HEK293T (cell line): Measurements from ENCODE around the gene MICALL2.
A peak's percentile ranks its signal among the peaks of the same experiment; 100 is the strongest.

Experiments used
- CTCF ChIA-PET: fragments of 350-600 bp; formaldehyde crosslinking; extraction: SDS; loops from one replicate; lab custom pipeline; 2021; ENCODE audit warnings: antibody characterized with exemption, inconsistent platforms; lab: Yijun Ruan, JAX
- POLR2A ChIA-PET: fragments of 350-600 bp; formaldehyde crosslinking; extraction: SDS; loops from one replicate; lab custom pipeline; 2020; ENCODE audit warnings: antibody characterized with exemption, inconsistent platforms; lab: Yijun Ruan, JAX
- DNase-seq: peaks from one replicate; pipeline ENCODE4 v3.0.0; 2012; ENCODE audit warnings: mixed read lengths; ENCODE audit errors: extremely low spot score
- ARNT ChIP-seq: fragments of 450-650 bp; IDR thresholded peaks from 2 replicates; pipeline ENCODE4 v1.6.1; 2017; ENCODE audit warnings: mild to moderate bottlenecking
- BHLHE40 ChIP-seq: fragments of 450-650 bp; IDR thresholded peaks from 2 replicates; pipeline ENCODE4 v1.6.1; 2016; ENCODE audit warnings: mild to moderate bottlenecking, moderate library complexity, borderline replicate concordance
- CTBP1 ChIP-seq: fragments of 450-650 bp; IDR thresholded peaks from 2 replicates; pipeline ENCODE4 v1.6.1; 2016; ENCODE audit warnings: borderline replicate concordance
- ELF4 ChIP-seq: fragments of 450-650 bp; IDR thresholded peaks from 2 replicates; pipeline ENCODE4 v1.6.1; 2017; ENCODE audit warnings: antibody characterized with exemption
- FOXA1 ChIP-seq: fragments of 450-650 bp; IDR thresholded peaks from 2 replicates; pipeline ENCODE4 v1.6.1; 2016; ENCODE audit warnings: mild to moderate bottlenecking
- FOXK2 ChIP-seq: fragments of 450-650 bp; IDR thresholded peaks from 2 replicates; pipeline ENCODE4 v1.6.1; 2016; ENCODE audit warnings: mild to moderate bottlenecking
- FOXM1 ChIP-seq: fragments of 450-650 bp; IDR thresholded peaks from 2 replicates; pipeline ENCODE4 v1.6.1; 2017; ENCODE audit warnings: mild to moderate bottlenecking, borderline replicate concordance
- HDGF ChIP-seq: fragments of 450-650 bp; IDR thresholded peaks from 2 replicates; pipeline ENCODE4 v1.6.1; 2017; ENCODE audit warnings: antibody characterized with exemption, borderline replicate concordance
- L3MBTL2 ChIP-seq: fragments of 450-650 bp; conservative IDR thresholded peaks from 2 replicates; pipeline ENCODE4 v1.6.1; 2016; ENCODE audit warnings: mild to moderate bottlenecking
- LEF1 ChIP-seq: fragments of 450-650 bp; IDR thresholded peaks from 2 replicates; pipeline ENCODE4 v1.6.1; 2017; ENCODE audit warnings: mild to moderate bottlenecking, borderline replicate concordance
- NFRKB ChIP-seq: fragments of 450-650 bp; IDR thresholded peaks from 2 replicates; pipeline ENCODE4 v1.6.1; 2016; ENCODE audit warnings: mild to moderate bottlenecking, moderate library complexity
- PKNOX1 ChIP-seq: fragments of 450-650 bp; IDR thresholded peaks from 2 replicates; pipeline ENCODE4 v1.6.1; 2016
- SP1 ChIP-seq: fragments of 450-650 bp; IDR thresholded peaks from 2 replicates; pipeline ENCODE4 v1.6.1; 2017
- SUZ12 ChIP-seq: fragments of 450-650 bp; IDR thresholded peaks from 2 replicates; pipeline ENCODE4 v1.6.1; 2016; ENCODE audit warnings: mild to moderate bottlenecking
- TARDBP ChIP-seq: fragments of 450-650 bp; IDR thresholded peaks from 2 replicates; pipeline ENCODE4 v1.6.1; 2016
- ZNF384 ChIP-seq: fragments of 450-650 bp; IDR thresholded peaks from 2 replicates; pipeline ENCODE4 v1.6.1; 2016

The MICALL2 gene

GRCh38 chr7:1401011-1401410, 58.3 kb downstream of the MICALL2 start:
- POLR2A ChIA-PET = no interaction called here
- peak; percentile 48; the same call in 1 of the 2 replicates for TF ChIP-seq PKNOX1
- no peak for TF ChIP-seq CTBP1
- DNase-seq = no peak
- CTCF ChIA-PET = no interaction called here

- ChIA-PET CTCF (no interaction called here), POLR2A (no interaction called here)
Observed at GRCh38 chr7:1400371-1400770, 58.9 kb downstream of the MICALL2 start.

GRCh38 chr7:1397491-1398327, 61.6 kb downstream of the MICALL2 start:
- ChIA-PET CTCF (no interaction called here), POLR2A (no interaction called here)
- DNase-seq = no peak
- no peak for TF ChIP-seq BHLHE40
- no peak for TF ChIP-seq FOXA1
- TF ChIP-seq FOXK2 = no peak
- no peak for TF ChIP-seq LEF1
- no peak for TF ChIP-seq CTBP1
- TF ChIP-seq TARDBP = no peak
- no peak for TF ChIP-seq SP1
- TF ChIP-seq HDGF = no peak
- TF ChIP-seq SUZ12 = no peak
- no peak for TF ChIP-seq L3MBTL2
- no peak for TF ChIP-seq PKNOX1
- TF ChIP-seq ELF4 = no peak

More at GRCh38 chr7:1400371-1400770, 58.9 kb downstream of the MICALL2 start:
- no peak for TF ChIP-seq BHLHE40
- peak; percentile 56; the same call in 1 of the 2 replicates for TF ChIP-seq PKNOX1
- no peak for DNase-seq

GRCh38 chr7:1396195-1396594, 63.1 kb downstream of the MICALL2 start:
- ChIA-PET CTCF (no interaction called here), POLR2A (no interaction called here)
- DNase-seq = no peak
- TF ChIP-seq ZNF384 (no peak), L3MBTL2 (no peak), FOXM1 (no peak), FOXA1 (no peak), SUZ12 (no peak), BHLHE40 (no peak), NFRKB (no peak), SP1 (no peak), LEF1 (no peak), ARNT (no peak), PKNOX1 (no peak), TARDBP (no peak), ELF4 (no peak), HDGF (no peak), FOXK2 (no peak)

GRCh38 chr7:1395211-1396070, 63.8 kb downstream of the MICALL2 start:
- no peak for DNase-seq
- CTCF ChIA-PET = no interaction called here
- TF ChIP-seq PKNOX1 (no peak), ELF4 (no peak), SP1 (no peak), FOXA1 (no peak), SUZ12 (no peak), ARNT (no peak), HDGF (no peak), LEF1 (no peak), L3MBTL2 (no peak), NFRKB (no peak), ZNF384 (no peak), FOXM1 (no peak), CTBP1 (no peak), FOXK2 (no peak), BHLHE40 (no peak), TARDBP (no peak)
- POLR2A ChIA-PET = no interaction called here
